K562 (cell line): ENCODE results near the gene MICAL2.

Experiments
- CTCF ChIP-seq, 3 experiments: IDR thresholded peaks in 2 of 3; conservative IDR thresholded peaks in 1 of 3; 2 replicates each; pipeline ENCODE4 v1.5.1; 2011 to 2012; ENCODE audit warnings: low read length in 3 of 3, mild to moderate bottlenecking in 3 of 3, control low read depth in 2 of 3, improper control_type of control experiment in 1 of 3, inconsistent platforms in 1 of 3, low read depth in 1 of 3, mixed read lengths in 1 of 3, moderate library complexity in 1 of 3; ENCODE audit not compliant: insufficient read depth in 2 of 3
- EZH2 ChIP-seq: IDR thresholded peaks from 2 replicates; pipeline ENCODE4 v1.6.1; 2012; ENCODE audit warnings: low read depth, mild to moderate bottlenecking, inconsistent platforms, low read length, borderline replicate concordance
- FIP1L1 ChIP-seq: fragments of 200-400 bp; formaldehyde crosslinking; IDR thresholded peaks from 2 replicates; pipeline ENCODE4 v1.6.1; 2018; ENCODE audit warnings: mild to moderate bottlenecking, low read depth, low read length; ENCODE audit not compliant: poor library complexity, severe bottlenecking
- FOSL1 ChIP-seq: fragments of 200-800 bp; sonication (Bioruptor generic); conservative IDR thresholded peaks from 2 replicates; pipeline ENCODE4 v1.6.1; 2016; ENCODE audit warnings: missing genetic modification characterization, missing compliant biosample characterization
- IRF1 ChIP-seq: sonication (generic); formaldehyde crosslinking; IDR thresholded peaks from 2 replicates; pipeline ENCODE4 v1.8.0; 2022; ENCODE audit warnings: missing genetic modification reagents, mild to moderate bottlenecking, borderline replicate concordance
- JUND ChIP-seq, 2 experiments: IDR thresholded peaks; 2 replicates in 1 of 2; 3 replicates in 1 of 2; pipeline ENCODE4 v1.6.1; 2011; ENCODE audit warnings: borderline replicate concordance in 2 of 2, low read depth in 2 of 2, low read length in 2 of 2, improper control_type of control experiment in 1 of 2, missing biosample characterization in 1 of 2, missing genetic modification characterization in 1 of 2, missing genetic modification reagents in 1 of 2
- NFXL1 ChIP-seq: fragments of 450-650 bp; formaldehyde crosslinking; IDR thresholded peaks from 2 replicates; pipeline ENCODE4 v1.4.0; 2021; ENCODE audit warnings: mild to moderate bottlenecking
- POLR2AphosphoS5 ChIP-seq: IDR thresholded peaks from 2 replicates; pipeline ENCODE4 v1.6.1; 2011; ENCODE audit warnings: mild to moderate bottlenecking, low read depth, low read length, moderate library complexity; ENCODE audit not compliant: control insufficient read depth, insufficient read depth
- PRDM10 ChIP-seq: fragments of 450-650 bp; IDR thresholded peaks from 2 replicates; pipeline ENCODE4 v1.6.1; 2018; ENCODE audit not compliant: partially characterized antibody
- SRF ChIP-seq, 2 experiments: fragments of 250-450, 450-650 bp in 1 of 2; sonication (Bioruptor Pico) in 1 of 2; sonication (generic) in 1 of 2; formaldehyde crosslinking; IDR thresholded peaks; 2 replicates each; pipeline versions ENCODE4 v1.5.0 to v1.5.1; 2020 to 2022; ENCODE audit warnings: mild to moderate bottlenecking in 1 of 2, missing genetic modification reagents in 1 of 2
- TAF1 ChIP-seq: IDR thresholded peaks from 2 replicates; pipeline ENCODE4 v1.6.1; 2011; ENCODE audit warnings: mild to moderate bottlenecking, low read length, moderate library complexity; ENCODE audit not compliant: insufficient read depth, control insufficient read depth, severe bottlenecking; ENCODE audit errors: extremely low read depth
- ZFX ChIP-seq: sonication (generic); formaldehyde crosslinking; IDR thresholded peaks from 2 replicates; pipeline ENCODE4 v1.8.0; 2022; ENCODE audit warnings: mild to moderate bottlenecking, missing genetic modification reagents, moderate library complexity
- ZNF644 ChIP-seq: fragments of 200-800 bp; sonication (Bioruptor generic); IDR thresholded peaks from 2 replicates; pipeline ENCODE4 v1.6.1; 2016; ENCODE audit warnings: low read depth, missing genetic modification characterization, missing compliant biosample characterization
- ZNF77 ChIP-seq: fragments of 250-450 bp; sonication (Bioruptor Pico); IDR thresholded peaks from 2 replicates; pipeline ENCODE4 v1.5.0; 2020

- TF ChIP-seq JUND (IDR thresholded peaks at IDR 0.05; ENCODE audit: borderline replicate concordance, low read depth, low read length) (no peak), JUND (tag; IDR thresholded peaks at IDR 0.05; ENCODE audit: borderline replicate concordance, low read depth, low read length) (no peak), IRF1 (no peak), SRF (CRISPR knock-in tag; IDR thresholded peaks at IDR 0.05) (no peak), TAF1 (no peak), ZFX (CRISPR knock-in tag) (no peak), CTCF (IDR thresholded peaks at IDR 0.05 in 2 of 3, conservative IDR thresholded peaks at IDR 0.05 in 1 of 3; ENCODE audit: insufficient read depth in 2 of 3, low read depth in 1 of 3, low read length in 3 of 3) (no peak), FIP1L1 (no peak), ZNF77 (no peak), PRDM10 (no peak), NFXL1 (CRISPR knock-in tag) (no peak), FOSL1 (tag) (no peak), POLR2AphosphoS5 (peak; percentile 24; the same call in 1 of the 2 replicates), ZNF644 (tag) (no peak), EZH2 (no peak)
Measured at GRCh38 chr11:12245549-12246016, 135.2 kb downstream of the MICAL2 start.
